Stimulated activated CD4-positive, alpha-beta T cell treated with anti-CD3 and anti-CD28 coated beads, TNF-alpha, amount 100 ng/mL, for 24 hours (primary cell): ENCODE results near the gene NELFB.

Experiments
- DNase-seq, 3 experiments: peaks; one replicate each; pipeline ENCODE4 v3.0.0-alpha.2; 2020; ENCODE audit warnings: low read depth in 3 of 3

Gene NELFB

GRCh38 chr9:137254624-137255447, at the start of gene NELFB:
Gene NELFB, plus strand, starts transcription at chr9:137255327.
- peak; percentile 87 to 96 (median 96) for DNase-seq

- DNase-seq: no peak
Observed at GRCh38 chr9:137206602-137207001, 48.5 kb upstream of the NELFB start.

- DNase-seq: no peak
Observed at GRCh38 chr9:137211532-137211931, 43.6 kb upstream of the NELFB start.

GRCh38 chr9:137212520-137212919, 42.6 kb upstream of the NELFB start:
- no peak for DNase-seq

- DNase-seq: no peak
Observed at GRCh38 chr9:137213160-137214060, 41.7 kb upstream of the NELFB start.

GRCh38 chr9:137214620-137215019, 40.5 kb upstream of the NELFB start:
- no peak for DNase-seq

- DNase-seq: no peak
Observed at GRCh38 chr9:137215196-137215986, 39.7 kb upstream of the NELFB start.

GRCh38 chr9:137216188-137216965, 38.8 kb upstream of the NELFB start:
- DNase-seq: no peak

GRCh38 chr9:137217276-137218211, 37.6 kb upstream of the NELFB start:
- no peak for DNase-seq

GRCh38 chr9:137218212-137218753, 36.8 kb upstream of the NELFB start:
- DNase-seq: no peak

- DNase-seq: no peak
Observed at GRCh38 chr9:137218754-137219271, 36.3 kb upstream of the NELFB start.

GRCh38 chr9:137219757-137220316, 35.3 kb upstream of the NELFB start:
- DNase-seq: no peak

- DNase-seq: no peak
Observed at GRCh38 chr9:137220317-137221094, 34.6 kb upstream of the NELFB start.

- DNase-seq: no peak
Observed at GRCh38 chr9:137221095-137221505, 34.0 kb upstream of the NELFB start.

- DNase-seq: peak in 1 of 3 experiments; percentile 22
Observed at GRCh38 chr9:137221506-137222111, 33.5 kb upstream of the NELFB start.

GRCh38 chr9:137222190-137223077, 32.7 kb upstream of the NELFB start, which contains the start of gene RNF208:
Gene RNF208, minus strand, starts transcription at chr9:137222240. Its CDS starts 1,028 bp downstream, at chr9:137221212.
- peak in 1 of 3 experiments; percentile 21 for DNase-seq
